Spinal cord (tissue), 10 donors: ENCODE results near the gene NEDD4. TPM values are rescaled to one million over a fixed set of nuclear protein-coding genes. Genes with fewer than 3 reads are reported as not detected.

Experiments used
- DNase-seq, 6 donors: peaks; one replicate each; pipeline versions ENCODE4 v3.0.0 to v3.0.0-alpha.2; 2013 to 2015; ENCODE audit warnings: low spot score in 6 of 6, low read depth in 4 of 6
- H3K27ac ChIP-seq: one replicate; pipeline ENCODE4 v1.5.1; 2013; ENCODE audit warnings: low read depth, low read length, control low read depth
- H3K27me3 ChIP-seq: one replicate; pipeline ENCODE4 v1.6.1; 2013; ENCODE audit warnings: low read length; ENCODE audit not compliant: control insufficient read depth, insufficient read depth
- H3K36me3 ChIP-seq: one replicate; pipeline ENCODE4 v1.6.1; 2013; ENCODE audit warnings: low read length; ENCODE audit not compliant: control insufficient read depth, insufficient read depth
- H3K4me1 ChIP-seq: one replicate; pipeline ENCODE4 v1.6.1; 2013; ENCODE audit warnings: low read length; ENCODE audit not compliant: control insufficient read depth, insufficient read depth
- H3K4me3 ChIP-seq: one replicate; pipeline ENCODE4 v1.5.1; 2013; ENCODE audit warnings: low read depth, low read length, control low read depth
- H3K9me3 ChIP-seq: one replicate; pipeline ENCODE4 v1.6.1; 2013; ENCODE audit warnings: low read length; ENCODE audit not compliant: control insufficient read depth, insufficient read depth
- WGBS: methylation state at CpG from one replicate; pipeline ENCODE4 v1.1.5; 2013; ENCODE audit warnings: missing lambda C conversion rate; ENCODE audit not compliant: insufficient coverage; 5-methylcytosine and 5-hydroxymethylcytosine counted together
- polyA plus RNA-seq, 2 donors: library from polyadenylated mRNA; unstranded; fragments of 120-200 nt; gene quantifications; one replicate each; pipeline ENCODE4 v1.2.1, GENCODE V29; 2013; ENCODE audit not compliant: insufficient read length in 2 of 2
- total RNA-seq, 2 donors: library from RNA; depleted of rRNA in 1 of 2; stranded (reverse); fragments of 120-200 nt in 1 of 2; fragments of >200 nt in 1 of 2; gene quantifications; one replicate each; pipeline versions ENCODE4 v1.2.3 to v1.2.4, GENCODE V29; 2013 to 2014
- donor health status: healthy.

The NEDD4 gene
- total and polyA plus RNA-seq, 4 donors = 5.7 to 16.4 (median 9.5) TPM

DNA sequence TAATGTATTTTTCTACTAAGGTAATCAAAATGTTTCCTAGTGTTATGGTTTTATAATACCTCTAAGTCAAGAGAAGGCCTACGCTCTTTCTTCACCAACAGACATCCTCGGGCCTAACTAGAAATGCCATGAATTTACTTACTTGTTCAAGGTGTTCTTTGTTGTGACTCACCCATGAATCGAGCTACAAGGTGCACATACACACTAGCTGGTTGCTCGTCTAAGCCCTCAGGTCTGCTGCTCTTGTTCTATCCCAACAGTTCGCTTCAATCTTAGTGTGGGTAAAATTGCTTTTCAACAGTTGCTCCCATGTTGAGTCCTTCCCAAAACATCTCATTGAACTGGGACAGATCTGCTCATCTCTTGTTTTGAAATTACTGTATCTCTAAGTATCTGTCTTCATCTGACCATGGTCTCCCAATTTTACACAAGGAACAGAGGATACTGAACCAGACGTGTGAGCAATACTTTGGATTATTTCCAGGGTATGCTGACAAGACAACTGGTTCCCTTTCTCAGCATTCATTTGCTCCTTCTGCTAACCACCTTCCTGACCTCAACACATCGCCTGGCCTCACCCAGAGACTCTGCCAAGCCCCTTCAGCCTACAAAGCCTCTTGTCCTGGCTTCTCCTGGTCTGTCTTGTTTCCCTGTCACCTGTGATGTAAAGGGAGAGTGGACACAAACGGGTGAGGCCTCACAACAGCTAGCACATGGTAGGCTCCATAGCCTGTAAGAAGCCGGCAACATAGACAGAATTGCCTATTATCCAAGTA is 84.2 kb downstream of the NEDD4 start:
- Histone ChIP-seq H3K36me3 (no peaks in the 10 kb centered on the region), H3K27ac (no peak overlapping the region), H3K4me1 (no peaks in the 10 kb centered on the region), H3K27me3 (no peaks in the 10 kb centered on the region), H3K9me3 (no peaks in the 10 kb centered on the region), H3K4me3 (no peak overlapping the region)
- WGBS = 93% methylated on average over 7 of the region's 9 CpGs
- DNase-seq = no peak

- H3K27me3 ChIP-seq = no peaks in the 10 kb centered on the region
- no peak overlapping the region for H3K27ac ChIP-seq
- WGBS = 80% methylated on average over 2 of the region's 4 CpGs
- no peak overlapping the region for H3K4me3 ChIP-seq
- no peaks in the 10 kb centered on the region for H3K9me3 ChIP-seq
- DNase-seq = no peak
- H3K4me1 ChIP-seq = no peaks in the 10 kb centered on the region
- no peaks in the 10 kb centered on the region for H3K36me3 ChIP-seq
These were observed 85.6 kb downstream of the NEDD4 start for GRCh38 chr15:55907797-55908196.

DNA sequence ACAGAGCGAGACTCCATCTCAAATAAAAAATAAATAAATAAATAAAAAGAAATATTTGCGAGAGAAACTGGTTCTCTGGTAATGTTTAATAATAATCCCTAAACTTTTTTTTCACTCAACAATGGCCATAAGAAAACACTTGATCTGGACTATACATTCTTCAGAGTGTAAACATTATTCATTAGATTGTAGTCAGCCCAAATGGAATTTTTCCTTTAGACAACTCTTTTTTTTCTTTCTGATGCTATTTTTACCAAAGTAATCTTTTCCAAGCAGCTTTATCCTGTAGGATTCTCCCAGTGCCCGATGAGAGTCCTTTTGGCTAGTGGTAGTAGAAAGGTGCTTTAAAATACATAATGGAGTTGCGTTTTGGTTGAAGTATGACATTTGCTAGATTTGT is 90.4 kb downstream of the NEDD4 start:
- WGBS = no CpG with 5 or more reads among the region's 4 CpGs
- no peak overlapping the region for H3K4me3 ChIP-seq
- H3K36me3 ChIP-seq = no peaks in the 10 kb centered on the region
- no peaks in the 10 kb centered on the region for H3K9me3 ChIP-seq
- no peaks in the 10 kb centered on the region for H3K27me3 ChIP-seq
- no peak for DNase-seq
- H3K4me1 ChIP-seq = no peaks in the 10 kb centered on the region
- no peak overlapping the region for H3K27ac ChIP-seq

GRCh38 chr15:55900019-55900418 is 93.4 kb downstream of the NEDD4 start:
- H3K4me3 ChIP-seq = no peak overlapping the region
- H3K9me3 ChIP-seq = no peaks in the 10 kb centered on the region
- WGBS = 77% methylated on average over 3 of the region's 3 CpGs
- H3K27ac ChIP-seq = no peak overlapping the region
- H3K4me1 ChIP-seq = no peaks in the 10 kb centered on the region
- DNase-seq = no peak
- no peaks in the 10 kb centered on the region for H3K36me3 ChIP-seq
- H3K27me3 ChIP-seq = no peaks in the 10 kb centered on the region

GRCh38 chr15:55899537-55899936 is 93.9 kb downstream of the NEDD4 start:
- DNase-seq = no peak
- H3K9me3 ChIP-seq = no peaks in the 10 kb centered on the region
- H3K4me1 ChIP-seq = no peaks in the 10 kb centered on the region
- WGBS = no CpG with 5 or more reads among the region's 1 CpG
- no peak overlapping the region for H3K4me3 ChIP-seq
- H3K27me3 ChIP-seq = no peaks in the 10 kb centered on the region
- H3K36me3 ChIP-seq = no peaks in the 10 kb centered on the region
- no peak overlapping the region for H3K27ac ChIP-seq

- peak in 4 of 6 donors; percentile 20 to 77 (median 42) for DNase-seq
- Histone ChIP-seq H3K4me3 (no peak overlapping the region), H3K27ac (no peak overlapping the region), H3K36me3 (no peaks in the 10 kb centered on the region), H3K27me3 (no peaks in the 10 kb centered on the region), H3K9me3 (no peaks in the 10 kb centered on the region), H3K4me1 (no peaks in the 10 kb centered on the region)
- no CpG with 5 or more reads among the region's 6 CpGs for WGBS
These were observed 95.7 kb downstream of the NEDD4 start for GRCh38 chr15:55897560-55898336.

- Histone ChIP-seq H3K4me1 (no peaks in the 10 kb centered on the region), H3K27ac (no peak overlapping the region), H3K36me3 (no peaks in the 10 kb centered on the region), H3K27me3 (no peaks in the 10 kb centered on the region), H3K4me3 (no peak overlapping the region), H3K9me3 (no peaks in the 10 kb centered on the region)
- DNase-seq = no peak
- no CpG with 5 or more reads among the region's 3 CpGs for WGBS
These were observed 98.9 kb downstream of the NEDD4 start for GRCh38 chr15:55894399-55894965.

GRCh38 chr15:55893852-55894251 is 99.6 kb downstream of the NEDD4 start:
- no peak overlapping the region for H3K27ac ChIP-seq
- H3K36me3 ChIP-seq = no peaks in the 10 kb centered on the region
- H3K4me3 ChIP-seq = no peak overlapping the region
- DNase-seq = no peak
- H3K27me3 ChIP-seq = no peaks in the 10 kb centered on the region
- H3K4me1 ChIP-seq = no peaks in the 10 kb centered on the region
- no CpG with 5 or more reads among the region's 3 CpGs for WGBS
- H3K9me3 ChIP-seq = no peaks in the 10 kb centered on the region

DNA sequence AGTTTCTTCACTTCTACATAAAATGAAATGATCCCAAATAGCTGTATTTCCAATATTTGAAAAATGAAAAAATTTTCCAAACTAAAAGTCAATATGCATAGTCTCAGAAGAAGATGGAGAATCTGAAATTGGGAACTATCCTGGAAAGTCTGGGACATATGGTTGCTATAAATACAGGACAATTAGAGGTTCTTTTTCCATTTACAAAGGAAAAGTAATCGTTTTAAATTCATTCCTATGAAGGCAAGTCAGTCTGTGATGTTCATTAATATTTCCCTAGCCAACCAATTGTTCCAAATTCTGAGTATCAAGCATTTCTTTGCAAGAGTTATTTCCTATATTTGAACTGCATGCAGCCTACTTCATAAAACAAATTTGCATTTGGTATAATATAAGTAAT is 102.2 kb downstream of the NEDD4 start:
- no peaks in the 10 kb centered on the region for H3K4me1 ChIP-seq
- H3K27me3 ChIP-seq = no peaks in the 10 kb centered on the region
- DNase-seq = no peak
- H3K9me3 ChIP-seq = no peaks in the 10 kb centered on the region
- H3K4me3 ChIP-seq = no peak overlapping the region
- WGBS = no CpG with 5 or more reads among the region's 1 CpG
- H3K36me3 ChIP-seq = no peaks in the 10 kb centered on the region
- no peak overlapping the region for H3K27ac ChIP-seq
